Stomach smooth muscle (tissue), 2 donors: ENCODE data around the gene EVA1C.
"Not testable (repeated sequence)": the region's sequence is repeated elsewhere in the genome, so short reads cannot be mapped to it uniquely, and the experiment has no call there.

Experiments used
- H3K27ac ChIP-seq: one replicate; pipeline ENCODE4 v1.7.0; 2013; ENCODE audit warnings: mild to moderate bottlenecking, low read length, inconsistent platforms
- H3K27me3 ChIP-seq, 2 donors: one replicate each; pipeline ENCODE4 v1.7.0; 2013; ENCODE audit warnings: low read length in 2 of 2; ENCODE audit not compliant: insufficient read depth in 2 of 2, control insufficient read depth in 1 of 2
- H3K36me3 ChIP-seq, 2 donors: one replicate each; pipeline ENCODE4 v1.7.0; 2013; ENCODE audit warnings: low read length in 2 of 2; ENCODE audit not compliant: control insufficient read depth in 2 of 2, insufficient read depth in 2 of 2
- H3K4me1 ChIP-seq: one replicate; pipeline ENCODE4 v1.7.0; 2013; ENCODE audit warnings: low read length; ENCODE audit not compliant: control insufficient read depth, insufficient read depth
- H3K4me3 ChIP-seq, 2 donors: one replicate each; pipeline ENCODE4 v1.7.0; 2013; ENCODE audit warnings: low read length in 2 of 2
- H3K9ac ChIP-seq, 2 donors: one replicate each; pipeline ENCODE4 v1.7.0; 2013; ENCODE audit warnings: low read length in 2 of 2, mild to moderate bottlenecking in 1 of 2
- H3K9me3 ChIP-seq, 2 donors: one replicate each; pipeline ENCODE4 v1.7.0; 2013; ENCODE audit warnings: low read length in 2 of 2; ENCODE audit not compliant: control insufficient read depth in 2 of 2
- donor health status: healthy.
- donor health status: Pancreatic carcinoma.

EVA1C gene

GRCh38 chr21:32425628-32426027, 13.1 kb downstream of the EVA1C start:
- Histone ChIP-seq H3K4me3 (no peak overlapping the region), H3K36me3 (peaks cover 0 to 2% of the 10 kb centered on the region in 2 donors), H3K27ac (no peak overlapping the region), H3K9ac (no peak overlapping the region), H3K4me1 (peaks cover 2% of the 10 kb centered on the region), H3K27me3 (no peaks in the 10 kb centered on the region), H3K9me3 (no peaks in the 10 kb centered on the region)

GRCh38 chr21:32426066-32426465, 13.6 kb downstream of the EVA1C start:
- Histone ChIP-seq H3K27ac (no peak overlapping the region), H3K9me3 (no peaks in the 10 kb centered on the region), H3K4me3 (no peak overlapping the region), H3K27me3 (no peaks in the 10 kb centered on the region), H3K4me1 (peaks cover 2% of the 10 kb centered on the region), H3K9ac (no peak overlapping the region), H3K36me3 (peaks cover 0 to 2% of the 10 kb centered on the region in 2 donors)

- Histone ChIP-seq H3K4me1 (peaks cover 2% of the 10 kb centered on the region), H3K27me3 (no peaks in the 10 kb centered on the region), H3K27ac (no peak overlapping the region), H3K4me3 (no peak overlapping the region), H3K9ac (no peak overlapping the region), H3K36me3 (peaks cover 0 to 2% of the 10 kb centered on the region in 2 donors), H3K9me3 (no peaks in the 10 kb centered on the region)
Measured at GRCh38 chr21:32426592-32427051, 14.1 kb downstream of the EVA1C start.

GRCh38 chr21:32427958-32428623, 15.6 kb downstream of the EVA1C start:
- Histone ChIP-seq H3K9me3 (no peaks in the 10 kb centered on the region), H3K9ac (no peak overlapping the region), H3K27ac (no peak overlapping the region), H3K36me3 (peaks cover 0 to 2% of the 10 kb centered on the region in 2 donors), H3K27me3 (no peaks in the 10 kb centered on the region), H3K4me3 (no peak overlapping the region), H3K4me1 (peaks cover 2% of the 10 kb centered on the region)

GRCh38 chr21:32432982-32433660, 20.6 kb downstream of the EVA1C start:
- H3K9ac ChIP-seq, H3K4me1 ChIP-seq, H3K9me3 ChIP-seq, H3K36me3 ChIP-seq, H3K4me3 ChIP-seq, H3K27ac ChIP-seq, H3K27me3 ChIP-seq: not testable (repeated sequence)

GRCh38 chr21:32437729-32438128, 25.2 kb downstream of the EVA1C start:
- Histone ChIP-seq H3K27me3 (no peaks in the 10 kb centered on the region), H3K9ac (no peak overlapping the region), H3K27ac (no peak overlapping the region), H3K36me3 (peaks cover 0 to 3% of the 10 kb centered on the region in 2 donors), H3K4me1 (no peaks in the 10 kb centered on the region), H3K9me3 (no peaks in the 10 kb centered on the region), H3K4me3 (no peak overlapping the region)

- H3K4me3 ChIP-seq, result no peak overlapping the region
Measured at GRCh38 chr21:32442566-32443318, 30.2 kb downstream of the EVA1C start.

GRCh38 chr21:32445101-32445500, 32.6 kb downstream of the EVA1C start:
- Histone ChIP-seq H3K36me3 (peaks cover 0 to 3% of the 10 kb centered on the region in 2 donors), H3K27ac (no peak overlapping the region), H3K4me1 (peaks cover 3% of the 10 kb centered on the region), H3K9me3 (no peaks in the 10 kb centered on the region), H3K4me3 (no peak overlapping the region), H3K9ac (no peak overlapping the region), H3K27me3 (no peaks in the 10 kb centered on the region)

More at GRCh38 chr21:32442566-32443318, 30.2 kb downstream of the EVA1C start:
- no peaks in the 10 kb centered on the region for H3K4me1 ChIP-seq
- H3K9ac ChIP-seq, result no peak overlapping the region
- H3K36me3 ChIP-seq, result peaks cover 0 to 3% of the 10 kb centered on the region in 2 donors
- H3K27ac ChIP-seq, result no peak overlapping the region
- no peaks in the 10 kb centered on the region for H3K27me3 ChIP-seq
- no peaks in the 10 kb centered on the region for H3K9me3 ChIP-seq

GRCh38 chr21:32446440-32446839, 33.9 kb downstream of the EVA1C start:
- H3K9me3 ChIP-seq, H3K9ac ChIP-seq, H3K4me1 ChIP-seq, H3K4me3 ChIP-seq, H3K27me3 ChIP-seq, H3K36me3 ChIP-seq, H3K27ac ChIP-seq: not testable (repeated sequence)

GRCh38 chr21:32447224-32447623, 34.7 kb downstream of the EVA1C start:
- no peak overlapping the region for H3K9ac ChIP-seq

More at GRCh38 chr21:32447224-32447623, 34.7 kb downstream of the EVA1C start:
- no peaks in the 10 kb centered on the region for H3K36me3 ChIP-seq
- H3K27me3 ChIP-seq, result no peaks in the 10 kb centered on the region
- peaks cover 14% of the 10 kb centered on the region for H3K4me1 ChIP-seq
- H3K27ac ChIP-seq, result no peak overlapping the region
- no peak overlapping the region for H3K4me3 ChIP-seq
- H3K9me3 ChIP-seq, result no peaks in the 10 kb centered on the region
